Fibroblast of mammary gland (primary cell): ENCODE measurements around the gene C17orf75.
A peak's percentile ranks its signal among the peaks of the same experiment; 100 is the strongest.

Source experiments
- DNase-seq: peaks from one replicate; pipeline ENCODE4 v3.0.0-alpha.2; 2010; ENCODE audit warnings: low read depth
- H3K4me3 ChIP-seq: 2 replicates; pipeline ENCODE4 v1.5.1; 2011; ENCODE audit warnings: low read depth, mild to moderate bottlenecking, low read length, moderate library complexity; ENCODE audit not compliant: control insufficient read depth
- TF ChIP-seq, protein P1 (sequence below): conservative IDR thresholded peaks from 2 replicates; pipeline ENCODE4 v1.5.1; 2011; ENCODE audit warnings: low read depth, low read length, inconsistent platforms; ENCODE audit not compliant: control insufficient read depth, insufficient read depth

The C17orf75 gene

DNA sequence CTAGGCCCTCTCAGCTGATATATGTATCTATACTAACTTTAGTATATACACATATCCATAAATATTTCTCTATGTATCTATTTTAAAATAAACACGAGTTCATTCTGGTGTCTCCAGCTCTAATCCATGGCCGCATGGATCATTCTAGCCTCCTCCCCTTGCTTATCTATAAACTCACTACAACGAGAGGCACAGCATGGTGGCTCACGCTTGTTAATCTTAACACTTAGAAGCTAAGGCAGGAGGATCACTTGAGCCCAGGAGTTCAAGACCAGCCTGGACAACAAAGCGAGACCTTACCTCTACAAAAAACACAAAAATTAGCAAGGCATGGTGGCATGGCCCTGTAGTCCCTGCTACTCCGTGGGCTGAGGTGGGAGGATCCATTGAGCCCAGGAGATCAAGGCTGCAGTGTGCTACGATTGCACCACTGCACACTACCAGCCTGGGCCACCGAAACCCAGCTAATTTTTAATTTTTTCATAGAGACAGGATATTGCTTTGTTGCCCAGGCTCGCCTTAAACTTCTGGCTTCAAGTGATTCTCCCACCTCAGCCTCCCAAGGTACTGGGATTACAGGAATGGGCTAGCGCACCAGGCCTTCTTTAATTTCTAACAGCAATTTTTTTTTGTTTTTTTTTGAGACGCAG is 4.1 kb upstream of the C17orf75 start:
- H3K4me3 ChIP-seq: no peak overlapping the region
- TF ChIP-seq, protein P1, sequence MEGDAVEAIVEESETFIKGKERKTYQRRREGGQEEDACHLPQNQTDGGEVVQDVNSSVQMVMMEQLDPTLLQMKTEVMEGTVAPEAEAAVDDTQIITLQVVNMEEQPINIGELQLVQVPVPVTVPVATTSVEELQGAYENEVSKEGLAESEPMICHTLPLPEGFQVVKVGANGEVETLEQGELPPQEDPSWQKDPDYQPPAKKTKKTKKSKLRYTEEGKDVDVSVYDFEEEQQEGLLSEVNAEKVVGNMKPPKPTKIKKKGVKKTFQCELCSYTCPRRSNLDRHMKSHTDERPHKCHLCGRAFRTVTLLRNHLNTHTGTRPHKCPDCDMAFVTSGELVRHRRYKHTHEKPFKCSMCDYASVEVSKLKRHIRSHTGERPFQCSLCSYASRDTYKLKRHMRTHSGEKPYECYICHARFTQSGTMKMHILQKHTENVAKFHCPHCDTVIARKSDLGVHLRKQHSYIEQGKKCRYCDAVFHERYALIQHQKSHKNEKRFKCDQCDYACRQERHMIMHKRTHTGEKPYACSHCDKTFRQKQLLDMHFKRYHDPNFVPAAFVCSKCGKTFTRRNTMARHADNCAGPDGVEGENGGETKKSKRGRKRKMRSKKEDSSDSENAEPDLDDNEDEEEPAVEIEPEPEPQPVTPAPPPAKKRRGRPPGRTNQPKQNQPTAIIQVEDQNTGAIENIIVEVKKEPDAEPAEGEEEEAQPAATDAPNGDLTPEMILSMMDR: no peak
- DNase-seq: no peak

DNA sequence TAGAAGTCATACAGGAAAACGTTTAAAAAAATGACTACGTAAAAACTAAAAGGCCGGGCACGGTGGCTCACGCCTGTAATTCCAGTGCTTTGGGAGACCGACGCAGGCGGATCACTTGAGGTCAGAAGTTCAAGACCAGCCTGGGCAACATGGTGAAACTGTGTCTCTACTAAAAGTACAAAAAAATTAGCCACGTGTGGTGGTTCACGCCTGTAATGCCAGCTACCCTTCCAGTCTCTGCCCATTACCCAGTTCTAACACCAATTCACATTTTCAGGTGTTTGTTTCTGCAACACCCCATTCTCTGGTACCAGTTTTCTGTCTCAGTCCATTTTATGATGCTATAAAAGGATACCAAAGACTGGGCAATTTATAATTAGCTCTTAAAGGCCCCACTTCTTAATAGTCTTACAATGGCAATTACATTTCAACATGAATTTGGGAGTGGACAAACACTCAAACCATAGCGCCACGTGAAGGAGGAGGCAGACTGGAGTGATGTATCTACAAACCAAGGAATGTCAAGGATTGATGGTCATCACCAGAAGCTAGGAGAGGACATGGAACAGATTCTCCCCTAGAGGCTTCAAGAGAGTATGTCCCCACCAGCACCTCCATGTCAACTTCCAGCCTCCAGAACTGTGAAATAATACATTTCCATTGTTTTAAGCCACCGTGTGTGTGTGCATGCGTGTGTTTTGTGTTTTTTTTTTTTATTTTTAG is 791 bp upstream of the C17orf75 start:
- peak overlapping the region; percentile 71 for H3K4me3 ChIP-seq
- DNase-seq: no peak
- TF ChIP-seq, protein P1: no peak

DNA sequence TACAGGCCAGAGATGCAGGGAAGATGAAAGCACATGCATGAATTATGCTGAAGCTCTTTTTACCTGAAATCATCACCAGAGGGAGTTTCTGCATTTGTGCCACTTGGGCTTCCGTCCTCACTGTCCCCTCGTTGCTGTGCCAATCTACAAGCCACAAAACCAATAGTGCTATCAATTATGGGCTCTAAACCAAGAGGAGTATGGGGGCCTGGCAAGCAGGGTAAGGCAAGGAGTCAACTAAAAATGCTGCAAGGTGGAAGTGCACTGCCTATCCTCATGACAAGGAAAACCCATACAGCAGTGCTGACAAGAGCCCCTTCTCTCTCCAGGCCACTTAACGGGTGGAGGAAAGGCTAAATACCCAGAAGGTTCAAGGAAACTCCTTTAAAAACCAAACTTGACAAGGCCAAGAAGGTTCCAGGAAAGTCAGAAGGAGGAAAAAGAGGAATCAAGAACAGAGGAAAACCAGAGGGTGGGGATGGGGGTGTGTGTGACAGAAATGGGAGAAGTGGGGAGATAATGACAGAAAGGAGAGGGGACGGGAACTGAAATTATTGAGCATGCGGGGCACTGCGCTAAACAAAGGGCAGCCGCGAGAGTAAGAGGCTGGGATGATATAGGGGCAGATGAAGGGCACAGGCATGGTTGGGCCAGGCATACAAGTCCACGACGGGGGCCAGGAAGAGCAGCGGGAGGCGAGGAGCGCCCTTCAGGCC is 674 bp downstream of the C17orf75 start:
- peak; percentile 28 for DNase-seq
- H3K4me3 ChIP-seq: peak overlapping the region; percentile 71
- TF ChIP-seq, protein P1: peak; percentile 25

DNA sequence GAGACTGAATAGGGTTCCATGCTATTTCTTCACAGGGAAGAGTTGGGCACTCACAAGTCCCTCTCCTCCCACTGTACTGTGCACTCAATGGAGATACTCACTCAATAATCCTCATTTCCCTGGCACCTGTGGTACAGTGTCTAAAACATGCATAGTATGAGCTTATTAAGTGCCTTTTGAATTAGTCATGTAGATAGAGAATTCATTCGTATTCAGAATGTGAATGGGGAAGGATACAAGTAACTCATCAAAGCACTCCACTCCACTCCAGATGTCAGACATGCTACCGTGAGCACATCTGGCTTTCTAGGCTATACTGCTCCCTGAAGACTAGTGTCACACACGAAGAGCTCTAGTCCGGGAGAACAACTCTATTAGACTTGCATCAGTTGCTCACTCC is 6.3 kb downstream of the C17orf75 start:
- peak; percentile 72 for DNase-seq

DNA sequence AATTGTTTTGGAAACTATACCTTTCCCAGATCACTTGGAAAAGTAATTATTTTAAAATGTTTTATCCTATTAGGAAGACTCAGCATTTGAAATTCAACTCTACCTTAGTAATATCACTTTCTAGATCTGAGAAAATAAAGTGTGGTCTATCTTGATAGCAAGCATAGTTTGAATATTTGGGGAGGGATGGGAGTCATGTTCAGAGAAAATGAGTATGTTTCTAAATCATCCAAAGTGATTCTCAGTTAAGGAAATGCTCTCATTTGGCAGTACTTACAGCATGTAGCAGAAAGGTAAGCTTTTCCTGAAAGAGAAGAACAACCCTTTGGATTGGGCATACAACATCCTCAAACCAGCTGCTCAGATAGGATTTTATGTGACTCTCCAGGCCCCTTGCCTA is 6.9 kb downstream of the C17orf75 start:
- H3K4me3 ChIP-seq: no peak overlapping the region
- no peak for DNase-seq
- TF ChIP-seq, protein P1: no peak

More for the DNA sequence above, 6.3 kb downstream of the C17orf75 start:
- no peak overlapping the region for H3K4me3 ChIP-seq
- TF ChIP-seq, protein P1: no peak

DNA sequence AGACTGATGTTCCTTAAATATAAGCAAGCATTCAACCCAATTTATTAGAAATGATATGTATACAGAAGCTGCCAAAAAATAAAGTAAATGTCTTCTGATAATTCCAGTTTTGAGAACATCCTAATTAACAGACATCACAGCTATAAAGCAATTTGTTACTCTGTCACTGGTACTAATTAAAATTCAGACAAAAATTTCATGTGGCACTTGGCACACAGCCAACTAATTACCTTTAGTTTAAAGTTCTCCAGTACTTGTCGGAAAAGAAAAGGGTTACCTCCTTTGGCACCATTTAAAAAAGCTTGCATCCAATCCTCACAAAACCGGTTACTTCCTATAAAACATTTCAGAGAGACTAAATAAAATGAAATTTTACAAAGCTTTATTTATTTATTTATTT is 8.8 kb downstream of the C17orf75 start:
- TF ChIP-seq, protein P1: no peak
- no peak overlapping the region for H3K4me3 ChIP-seq
- DNase-seq: no peak
